HG02970 (cell line): ENCODE results near the gene CACNA1D.

Experiments used
- ATAC-seq: cut with Tn5 transposase; IDR thresholded peaks from one replicate; pipeline ENCODE4 v1.9.1; 2021; ENCODE audit warnings: mild to moderate bottlenecking, moderate library complexity, moderate number of reproducible peaks; ENCODE audit not compliant: unreplicated experiment, low FRiP score

CACNA1D gene

GRCh38 chr3:53729618-53730017, 235.2 kb downstream of the CACNA1D start:
- ATAC-seq = no peak

GRCh38 chr3:53730576-53730975, 236.2 kb downstream of the CACNA1D start:
- ATAC-seq = no peak

GRCh38 chr3:53731934-53732624, 237.7 kb downstream of the CACNA1D start:
- ATAC-seq = no peak

GRCh38 chr3:53733446-53733845, 239.0 kb downstream of the CACNA1D start:
- ATAC-seq = no peak

- no peak for ATAC-seq
Measured at GRCh38 chr3:53739966-53740365, 245.6 kb downstream of the CACNA1D start.

- no peak for ATAC-seq
Measured at GRCh38 chr3:53740956-53741355, 246.5 kb downstream of the CACNA1D start.

GRCh38 chr3:53744351-53744750, 249.9 kb downstream of the CACNA1D start:
- no peak for ATAC-seq

- ATAC-seq = no peak
Measured at GRCh38 chr3:53747559-53747958, 253.1 kb downstream of the CACNA1D start.

GRCh38 chr3:53748512-53749271, 254.3 kb downstream of the CACNA1D start:
- ATAC-seq = peak; percentile 68

- ATAC-seq = no peak
Measured at GRCh38 chr3:53749448-53749847, 255.0 kb downstream of the CACNA1D start.

GRCh38 chr3:53750253-53751210, 256.1 kb downstream of the CACNA1D start:
- no peak for ATAC-seq

- no peak for ATAC-seq
Measured at GRCh38 chr3:53753518-53754183, 259.2 kb downstream of the CACNA1D start.

GRCh38 chr3:53754325-53754724, 259.9 kb downstream of the CACNA1D start:
- no peak for ATAC-seq

- no peak for ATAC-seq
Measured at GRCh38 chr3:53758846-53759245, 264.4 kb downstream of the CACNA1D start.

- no peak for ATAC-seq
Measured at GRCh38 chr3:53763353-53763752, 268.9 kb downstream of the CACNA1D start.

- ATAC-seq = no peak
Measured at GRCh38 chr3:53764026-53764775, 269.8 kb downstream of the CACNA1D start.

GRCh38 chr3:53765753-53766152, 271.3 kb downstream of the CACNA1D start:
- no peak for ATAC-seq

GRCh38 chr3:53766706-53767105, 272.3 kb downstream of the CACNA1D start:
- no peak for ATAC-seq
